ENCODE measurements around the gene CNIH2.

Gene CNIH2

GRCh38 chr11:66311965-66312548, 34.1 kb downstream of the CNIH2 start:
- peak; percentile 86 for DNase-seq (ENCODE audit: low read depth)
- TF ChIP-seq, protein P1, sequence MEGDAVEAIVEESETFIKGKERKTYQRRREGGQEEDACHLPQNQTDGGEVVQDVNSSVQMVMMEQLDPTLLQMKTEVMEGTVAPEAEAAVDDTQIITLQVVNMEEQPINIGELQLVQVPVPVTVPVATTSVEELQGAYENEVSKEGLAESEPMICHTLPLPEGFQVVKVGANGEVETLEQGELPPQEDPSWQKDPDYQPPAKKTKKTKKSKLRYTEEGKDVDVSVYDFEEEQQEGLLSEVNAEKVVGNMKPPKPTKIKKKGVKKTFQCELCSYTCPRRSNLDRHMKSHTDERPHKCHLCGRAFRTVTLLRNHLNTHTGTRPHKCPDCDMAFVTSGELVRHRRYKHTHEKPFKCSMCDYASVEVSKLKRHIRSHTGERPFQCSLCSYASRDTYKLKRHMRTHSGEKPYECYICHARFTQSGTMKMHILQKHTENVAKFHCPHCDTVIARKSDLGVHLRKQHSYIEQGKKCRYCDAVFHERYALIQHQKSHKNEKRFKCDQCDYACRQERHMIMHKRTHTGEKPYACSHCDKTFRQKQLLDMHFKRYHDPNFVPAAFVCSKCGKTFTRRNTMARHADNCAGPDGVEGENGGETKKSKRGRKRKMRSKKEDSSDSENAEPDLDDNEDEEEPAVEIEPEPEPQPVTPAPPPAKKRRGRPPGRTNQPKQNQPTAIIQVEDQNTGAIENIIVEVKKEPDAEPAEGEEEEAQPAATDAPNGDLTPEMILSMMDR (IDR thresholded peaks at IDR 0.05; ENCODE audit: low read depth, low read length, missing control alignments), result peak; percentile 90
- H3K4me3 ChIP-seq (ENCODE audit: low read depth, low read length), result peak overlapping the region; percentile 55

DNA sequence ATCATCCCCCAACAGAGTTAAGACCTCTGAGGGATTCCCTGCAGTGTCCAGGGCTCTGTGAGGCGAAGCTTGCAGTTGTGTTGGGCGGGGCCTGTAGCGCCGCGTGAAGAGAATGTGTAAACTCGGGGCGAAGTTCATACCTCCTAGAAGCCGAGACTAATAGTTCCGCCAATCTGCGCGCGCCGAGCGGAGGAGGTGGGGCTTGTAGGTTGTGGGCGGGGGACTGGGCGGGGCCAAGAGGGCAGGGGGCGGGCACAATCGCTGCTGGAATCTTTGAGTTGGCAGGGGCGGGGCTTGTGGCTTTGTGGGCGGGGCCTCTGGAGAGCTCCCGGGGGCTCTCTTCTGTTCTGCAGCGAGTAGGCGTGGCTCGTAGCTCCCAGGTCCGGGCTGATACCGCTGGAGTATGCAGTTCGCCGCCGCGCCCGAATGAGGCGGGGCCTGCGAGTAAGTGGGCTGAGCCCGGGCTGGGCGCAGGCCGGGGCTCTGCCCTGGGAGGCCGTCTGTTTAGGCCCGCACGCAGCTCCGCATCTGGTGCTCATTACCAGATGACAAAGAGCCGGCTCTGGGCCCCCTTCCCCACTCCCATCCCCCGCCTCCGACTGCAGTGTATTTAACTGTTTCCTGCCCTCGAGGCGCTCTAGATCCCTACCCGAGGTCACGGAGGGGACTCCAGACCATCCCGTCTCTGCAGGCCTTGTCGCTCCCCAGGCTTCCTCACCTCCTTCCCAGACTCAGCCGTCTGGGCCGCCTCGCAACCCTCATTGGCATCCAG, 34.8 kb downstream of the CNIH2 start:
- peak; percentile 86 for DNase-seq (ENCODE audit: low read depth)
- H3K4me3 ChIP-seq (ENCODE audit: low read depth, low read length), result peak overlapping the region; percentile 55
- TF ChIP-seq, protein P1 (IDR thresholded peaks at IDR 0.05; ENCODE audit: low read depth, low read length, missing control alignments), result no peak

DNA sequence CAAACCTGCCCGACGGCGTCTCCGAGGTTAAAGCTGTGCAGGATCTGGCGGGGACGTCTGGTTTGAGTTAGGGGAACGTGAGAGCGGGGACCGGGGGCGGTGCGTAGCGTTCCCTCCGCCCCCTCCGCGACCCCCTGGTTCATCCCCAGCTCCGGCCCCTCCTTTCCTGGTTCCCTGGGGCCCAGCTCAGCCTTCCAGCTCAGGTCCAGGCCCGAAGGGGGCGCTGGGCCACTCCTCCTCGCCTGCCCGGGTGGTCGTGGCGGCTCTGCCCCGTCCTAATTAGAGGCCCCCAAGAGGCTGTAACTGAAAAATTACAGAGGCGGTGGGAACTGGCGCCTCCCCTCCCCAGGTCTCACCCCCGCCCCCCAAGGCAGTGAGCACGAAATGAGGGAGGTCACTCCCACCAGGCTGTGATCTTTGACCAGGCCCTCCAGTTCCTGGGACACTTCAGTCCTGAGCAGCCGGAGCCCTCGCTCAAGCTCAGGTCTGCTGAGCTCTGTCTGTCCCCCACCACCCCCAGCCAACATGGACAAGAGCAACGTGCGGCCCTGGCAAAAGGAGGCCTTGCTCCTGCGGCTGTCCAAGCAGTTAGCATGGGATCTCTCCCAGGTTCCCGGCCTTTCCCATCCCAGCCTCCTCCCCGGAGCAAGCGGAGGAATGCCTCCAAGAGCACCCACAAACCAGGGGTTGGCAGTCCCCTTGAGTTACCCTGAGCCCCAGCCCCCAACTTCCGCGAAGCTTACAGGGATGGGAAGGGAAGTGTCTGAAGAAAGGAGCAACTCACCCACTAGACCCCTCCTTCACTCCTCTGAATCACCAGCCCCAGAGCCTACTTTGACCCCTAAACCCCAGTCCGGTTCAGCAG, 35.6 kb downstream of the CNIH2 start:
- TF ChIP-seq, protein P1 (IDR thresholded peaks at IDR 0.05; ENCODE audit: low read depth, low read length, missing control alignments), result no peak
- H3K4me3 ChIP-seq (ENCODE audit: low read depth, low read length), result peak overlapping the region; percentile 16; the same call in 1 of the 2 replicates
- DNase-seq (ENCODE audit: low read depth), result no peak

DNA sequence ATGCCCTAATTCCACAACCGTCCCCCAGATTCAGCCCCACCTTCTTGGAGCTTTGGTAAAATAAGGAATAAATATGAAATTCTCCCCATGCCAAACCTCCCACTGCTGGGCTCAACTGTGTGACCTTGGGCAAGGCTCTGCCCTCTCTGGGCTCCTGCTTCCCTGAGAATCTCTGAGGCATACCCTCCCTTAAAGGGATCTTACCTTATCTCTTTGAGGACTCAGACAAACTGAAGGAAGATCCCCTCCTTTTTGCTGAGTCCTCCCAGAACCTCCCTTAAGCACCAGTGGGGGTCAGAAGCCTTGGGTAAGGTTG, 36.2 kb downstream of the CNIH2 start:
- no peak overlapping the region for H3K4me3 ChIP-seq (ENCODE audit: low read depth, low read length)
- TF ChIP-seq, protein P1 (IDR thresholded peaks at IDR 0.05; ENCODE audit: low read depth, low read length, missing control alignments), result no peak
- DNase-seq (ENCODE audit: low read depth), result no peak

DNA sequence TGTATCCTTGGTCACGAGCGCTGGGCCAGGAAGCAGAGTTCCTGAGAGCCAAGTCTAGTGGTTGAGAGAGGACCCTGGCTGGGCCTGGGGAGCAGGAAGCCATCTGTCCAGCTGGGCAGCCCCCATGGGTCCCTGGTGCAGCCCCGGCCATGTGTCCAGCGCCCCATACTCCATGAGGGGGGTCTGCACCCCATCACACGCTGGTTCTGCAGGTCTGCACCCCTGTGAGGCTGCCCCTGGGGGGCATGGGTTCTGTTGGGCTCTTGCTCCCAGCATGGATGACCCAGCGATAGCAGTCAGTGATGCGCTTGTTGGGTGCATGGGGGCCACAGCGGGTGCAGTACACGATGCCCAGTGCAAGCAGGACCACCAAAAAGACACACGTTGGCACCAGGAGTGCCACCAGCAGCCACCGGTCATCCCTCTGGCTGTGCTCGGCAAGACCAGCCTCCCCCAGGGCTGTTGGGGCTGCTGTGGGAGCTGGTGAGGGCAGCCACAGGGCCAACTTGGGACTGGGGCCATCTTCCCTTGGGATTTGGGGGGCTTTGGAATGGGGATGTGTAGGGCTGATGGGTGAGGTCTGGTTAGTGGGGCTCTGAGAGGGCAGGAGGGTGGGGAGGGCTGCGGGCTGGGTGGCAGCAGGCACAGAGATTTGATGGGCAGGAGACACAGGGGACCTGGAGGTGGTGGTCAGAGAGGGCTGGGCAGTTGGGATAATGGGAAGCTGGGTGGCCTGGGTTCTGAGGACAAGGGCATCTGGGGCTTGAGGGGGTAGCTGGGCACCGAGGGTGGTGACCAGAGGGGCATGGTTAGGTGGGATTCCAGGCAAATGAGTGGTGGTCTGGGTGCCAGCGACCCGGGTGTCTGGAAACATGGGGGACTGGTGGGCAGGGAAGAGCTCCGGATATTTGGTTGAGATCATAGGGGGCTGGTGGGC, 36.9 kb downstream of the CNIH2 start:
- TF ChIP-seq, protein P1 (IDR thresholded peaks at IDR 0.05; ENCODE audit: low read depth, low read length, missing control alignments), result no peak
- no peak for DNase-seq (ENCODE audit: low read depth)
- H3K4me3 ChIP-seq (ENCODE audit: low read depth, low read length), result no peak overlapping the region

DNA sequence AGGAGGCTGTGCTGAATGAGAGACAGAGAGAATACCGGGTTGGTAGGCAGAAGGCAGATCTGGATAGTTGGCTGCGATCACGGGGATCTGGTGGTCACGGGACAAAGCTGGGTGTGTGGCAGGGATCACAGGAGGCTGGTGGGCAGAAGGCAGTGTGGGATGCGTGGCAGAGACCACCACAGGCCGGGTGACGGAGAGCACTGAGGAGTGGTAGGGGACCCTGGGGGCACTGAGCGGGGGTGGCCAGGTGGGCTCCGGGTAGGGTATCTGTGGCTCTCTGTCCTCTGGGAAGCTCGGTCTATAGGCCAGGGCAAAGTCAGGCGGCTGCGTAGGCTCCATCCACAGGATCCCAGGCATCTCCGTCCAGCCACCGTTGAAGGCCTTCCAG, 37.5 kb downstream of the CNIH2 start:
- TF ChIP-seq, protein P1 (IDR thresholded peaks at IDR 0.05; ENCODE audit: low read depth, low read length, missing control alignments), result no peak
- no peak overlapping the region for H3K4me3 ChIP-seq (ENCODE audit: low read depth, low read length)
- DNase-seq (ENCODE audit: low read depth), result no peak

Measured in GM12864 (cell line).